NB4 (cell line): ENCODE results near the gene MRGPRX1.

Source experiments
- DNase-seq: peaks from one replicate; pipeline ENCODE4 v3.0.0; 2010; ENCODE audit warnings: low read depth
- H3K4me3 ChIP-seq: one replicate; pipeline ENCODE4 v1.5.1; 2011; ENCODE audit warnings: mild to moderate bottlenecking, low read depth, low read length, moderate library complexity
- MYC ChIP-seq: IDR thresholded peaks from 2 replicates; pipeline ENCODE4 v1.6.1; 2011; ENCODE audit warnings: low read depth, low read length
- POLR2A ChIP-seq: IDR thresholded peaks from 2 replicates; pipeline ENCODE4 v1.6.1; 2011; ENCODE audit warnings: mild to moderate bottlenecking; ENCODE audit not compliant: insufficient read length; ENCODE audit errors: extremely low read depth
- TF ChIP-seq, protein P1 (sequence below): IDR thresholded peaks from one replicate; pipeline ENCODE4 v1.5.1; 2012; ENCODE audit warnings: low read depth, low read length
- TF ChIP-seq, protein P2 (sequence below): IDR thresholded peaks from 2 replicates; pipeline ENCODE4 v1.6.1; 2011; ENCODE audit warnings: low read depth, low read length

The MRGPRX1 gene

DNA sequence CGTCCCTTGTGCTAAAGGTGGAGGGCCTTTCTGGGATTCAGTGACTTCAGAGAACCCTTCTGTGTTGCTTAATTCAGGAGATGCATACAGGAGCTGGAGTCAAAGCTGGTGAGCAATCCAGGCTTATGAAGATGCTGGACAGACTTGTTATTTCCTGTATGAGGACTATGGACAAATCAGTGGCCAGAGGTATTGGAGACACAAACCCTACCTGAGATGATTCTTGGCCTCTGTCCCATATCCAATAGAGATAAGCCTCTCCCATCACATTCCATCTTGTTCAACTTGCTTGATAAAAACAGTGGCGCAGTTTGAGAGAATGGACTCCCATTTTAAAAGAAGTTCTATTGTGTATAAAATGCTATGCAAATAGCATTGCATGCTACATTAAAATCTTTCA lies at the start of gene MRGPRX1:
Gene MRGPRX1 (minus strand): TSS at position 101 of the 400 bp plus-strand sequence. CDS start 4,630 bp downstream, outside the sequence.
- no peak for DNase-seq
- TF ChIP-seq, protein P1, sequence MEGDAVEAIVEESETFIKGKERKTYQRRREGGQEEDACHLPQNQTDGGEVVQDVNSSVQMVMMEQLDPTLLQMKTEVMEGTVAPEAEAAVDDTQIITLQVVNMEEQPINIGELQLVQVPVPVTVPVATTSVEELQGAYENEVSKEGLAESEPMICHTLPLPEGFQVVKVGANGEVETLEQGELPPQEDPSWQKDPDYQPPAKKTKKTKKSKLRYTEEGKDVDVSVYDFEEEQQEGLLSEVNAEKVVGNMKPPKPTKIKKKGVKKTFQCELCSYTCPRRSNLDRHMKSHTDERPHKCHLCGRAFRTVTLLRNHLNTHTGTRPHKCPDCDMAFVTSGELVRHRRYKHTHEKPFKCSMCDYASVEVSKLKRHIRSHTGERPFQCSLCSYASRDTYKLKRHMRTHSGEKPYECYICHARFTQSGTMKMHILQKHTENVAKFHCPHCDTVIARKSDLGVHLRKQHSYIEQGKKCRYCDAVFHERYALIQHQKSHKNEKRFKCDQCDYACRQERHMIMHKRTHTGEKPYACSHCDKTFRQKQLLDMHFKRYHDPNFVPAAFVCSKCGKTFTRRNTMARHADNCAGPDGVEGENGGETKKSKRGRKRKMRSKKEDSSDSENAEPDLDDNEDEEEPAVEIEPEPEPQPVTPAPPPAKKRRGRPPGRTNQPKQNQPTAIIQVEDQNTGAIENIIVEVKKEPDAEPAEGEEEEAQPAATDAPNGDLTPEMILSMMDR = no peak
- TF ChIP-seq, protein P2, sequence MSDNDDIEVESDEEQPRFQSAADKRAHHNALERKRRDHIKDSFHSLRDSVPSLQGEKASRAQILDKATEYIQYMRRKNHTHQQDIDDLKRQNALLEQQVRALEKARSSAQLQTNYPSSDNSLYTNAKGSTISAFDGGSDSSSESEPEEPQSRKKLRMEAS = no peak
- TF ChIP-seq MYC (no peak), POLR2A (no peak)
- H3K4me3 ChIP-seq = no peak within 1 kb of the TSS

DNA sequence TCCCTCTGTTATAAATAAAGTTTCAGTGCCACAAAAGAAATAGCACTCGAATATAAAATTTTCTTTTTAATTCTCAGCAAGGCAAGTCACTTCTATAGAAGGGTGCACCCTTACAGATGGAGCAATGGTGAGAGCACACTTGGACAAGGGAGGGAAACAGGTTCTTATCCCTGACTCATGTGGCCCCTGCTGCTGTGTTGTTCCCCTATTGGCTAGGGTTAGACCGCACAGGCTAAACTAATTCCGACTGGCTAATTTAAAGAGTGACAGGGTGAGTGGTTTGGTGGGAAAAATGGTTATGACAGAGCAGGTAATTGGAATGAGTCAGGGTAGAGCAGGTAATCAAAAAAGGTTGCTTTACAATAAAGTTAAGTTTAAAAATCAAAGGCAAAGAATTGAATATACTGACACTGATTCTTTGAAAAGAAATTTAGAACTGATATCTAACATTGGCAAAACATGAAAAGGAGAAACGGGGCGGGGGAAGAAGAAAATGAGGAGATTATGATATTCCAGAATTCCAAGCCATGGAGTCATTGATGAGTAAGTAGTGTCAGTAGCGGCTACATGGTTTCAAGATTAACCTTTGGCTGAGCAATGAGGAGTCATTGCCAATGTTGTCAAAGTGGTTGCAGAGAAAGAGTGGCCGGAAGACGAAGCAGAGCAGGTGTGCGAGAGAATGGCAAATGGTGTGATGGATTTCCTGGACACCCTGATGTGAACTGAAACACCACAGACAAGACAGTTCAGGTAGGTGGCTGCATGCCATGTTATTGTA lies 48.4 kb upstream of the MRGPRX1 start:
- DNase-seq = no peak
- no peak for TF ChIP-seq MYC
- TF ChIP-seq, protein P1 = no peak
- TF ChIP-seq POLR2A = no peak
- TF ChIP-seq, protein P2 = no peak
- no peak overlapping the region for H3K4me3 ChIP-seq

DNA sequence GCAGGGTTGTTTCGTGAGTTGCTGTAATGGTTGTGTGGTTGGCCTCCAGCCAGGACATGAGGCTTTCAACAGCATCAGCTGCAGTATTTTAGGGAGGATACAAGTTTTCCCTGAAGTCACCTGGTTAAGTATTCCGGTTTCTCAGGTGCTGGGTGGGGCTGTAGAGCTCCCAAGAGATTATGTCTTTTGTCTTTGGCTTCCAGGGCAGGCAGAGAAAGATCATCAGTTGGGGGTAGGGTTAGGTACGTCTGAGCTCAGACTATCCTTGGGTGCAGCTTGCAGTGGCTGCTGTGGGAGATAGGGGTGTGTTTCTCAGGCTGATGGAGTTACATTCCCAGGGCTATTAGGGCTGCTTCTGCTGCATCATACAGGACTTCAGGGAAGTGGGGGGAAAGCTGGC lies 47.5 kb upstream of the MRGPRX1 start:
- no peak for DNase-seq
- TF ChIP-seq, protein P2 = no peak
- TF ChIP-seq MYC = no peak
- TF ChIP-seq, protein P1 = no peak
- TF ChIP-seq POLR2A = no peak
- no peak overlapping the region for H3K4me3 ChIP-seq

DNA sequence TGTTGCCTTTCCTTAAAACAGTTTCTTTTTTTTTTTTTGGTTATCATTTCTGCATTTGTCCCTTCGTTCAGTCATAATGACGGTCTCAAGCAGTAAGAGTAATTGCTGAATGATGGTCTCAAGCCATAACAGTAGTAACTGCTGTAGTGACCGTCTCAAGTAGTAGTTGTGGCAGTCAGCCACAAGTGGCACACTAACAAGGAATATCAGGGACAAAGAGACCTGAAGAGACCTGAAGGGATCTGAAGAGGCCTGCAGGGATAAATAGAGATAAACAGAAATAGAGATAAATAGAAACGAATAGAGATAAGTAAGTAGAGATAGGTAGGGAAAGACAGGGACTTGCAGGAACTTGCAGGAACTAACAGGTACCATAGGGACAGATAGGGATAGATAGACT lies 42.7 kb upstream of the MRGPRX1 start:
- no peak overlapping the region for H3K4me3 ChIP-seq
- TF ChIP-seq, protein P2 = no peak
- no peak for DNase-seq

DNA sequence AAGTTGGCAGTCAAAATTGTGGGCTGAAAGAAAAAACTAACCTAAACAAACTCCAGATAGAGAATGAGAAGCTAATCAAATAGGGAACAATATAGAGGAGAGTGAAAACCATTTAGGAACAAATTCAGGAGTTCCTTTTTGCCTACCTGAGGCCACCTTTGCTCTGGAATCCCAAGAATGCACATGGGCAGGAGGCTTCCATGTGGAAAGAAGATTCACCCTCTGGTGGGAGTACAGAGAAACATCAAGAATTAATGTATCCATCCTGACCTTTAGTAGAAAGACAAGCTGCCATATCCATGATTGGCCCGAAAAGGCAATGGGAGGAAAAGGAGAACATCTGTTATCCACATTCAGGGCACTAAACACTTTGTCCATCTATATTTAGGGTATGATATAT lies 35.0 kb upstream of the MRGPRX1 start:
- no peak for TF ChIP-seq POLR2A
- TF ChIP-seq, protein P1 = no peak
- no peak for DNase-seq
- no peak overlapping the region for H3K4me3 ChIP-seq

DNA sequence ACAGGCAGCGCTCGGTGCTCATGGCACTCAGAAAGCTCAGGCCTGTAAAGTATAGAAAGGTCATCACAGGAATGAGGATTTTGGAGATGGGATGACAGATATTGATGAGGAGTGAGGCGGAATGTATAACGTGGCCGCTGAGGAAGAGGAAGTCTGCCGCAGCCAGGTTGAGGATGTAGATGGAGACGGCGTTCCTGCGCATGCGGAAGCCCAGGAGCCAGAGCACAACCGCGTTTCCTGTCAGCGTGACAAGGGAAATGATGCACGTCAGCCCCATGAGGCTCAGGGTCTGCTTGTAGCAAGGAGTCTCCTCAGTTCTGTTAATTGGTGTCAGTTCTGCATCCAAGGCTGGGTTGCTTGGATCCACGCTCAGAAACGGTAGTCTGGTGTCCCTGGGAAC lies 33.1 kb upstream of the MRGPRX1 start:
- TF ChIP-seq, protein P2 = no peak
- no peak for TF ChIP-seq MYC
- TF ChIP-seq, protein P1 = no peak
- TF ChIP-seq POLR2A = no peak
- no peak for DNase-seq
- H3K4me3 ChIP-seq = no peak overlapping the region
